ENCODE data around the gene TERT. TPM values are rescaled to one million over a fixed set of nuclear protein-coding genes. Genes with fewer than 3 reads are reported as not detected.

Gene TERT
- total and polyA plus RNA-seq, 2 of the 4 experiments (the other 2 are of a cell fraction), result not detected

GRCh38 chr5:1244976-1245375 lies 49.9 kb downstream of the TERT start:
- Histone ChIP-seq H2BK20ac (ENCODE audit: low read depth, low read length) (no peak overlapping the region), H3K9ac (ENCODE audit: low read depth, low read length) (no peak overlapping the region), H3K9me3 (ENCODE audit: control insufficient read depth, insufficient read depth, low read length) (no peaks in the 10 kb centered on the region), H2BK15ac (ENCODE audit: low read depth, low read length) (no peak overlapping the region), H2AK5ac (ENCODE audit: low read depth, low read length) (no peak overlapping the region), H3K79me1 (ENCODE audit: low read depth in 1 of 2, low read length in 2 of 2) (no peaks in the 10 kb centered on the region), H2AFZ (replicated peaks; ENCODE audit: low read length, poor library complexity) (no peak overlapping the region), H3K4me3 (ENCODE audit: insufficient read depth, low read depth, low read length) (no peak overlapping the region), H2BK5ac (ENCODE audit: low read depth, low read length, poor library complexity, severe bottlenecking) (no peak overlapping the region), H4K8ac (ENCODE audit: low read depth in 2 of 2, low read length in 2 of 2) (no peak overlapping the region), H4K20me1 (ENCODE audit: insufficient read depth, low read length) (no peaks in the 10 kb centered on the region), H2AK9ac (replicated peaks; ENCODE audit: low read depth, low read length, poor library complexity) (no peak overlapping the region), H3K9me1 (ENCODE audit: insufficient read depth, low read length) (no peaks in the 10 kb centered on the region), H3K36me3 (ENCODE audit: control insufficient read depth, insufficient read depth, low read length) (no peaks in the 10 kb centered on the region), H3K4me1 (ENCODE audit: control insufficient read depth, insufficient read depth, low read length) (no peaks in the 10 kb centered on the region), H3K56ac (ENCODE audit: extremely low read depth, insufficient read depth, low read length) (no peak overlapping the region), H2BK120ac (ENCODE audit: low read depth, low read length) (no peak overlapping the region), H3K14ac (replicated peaks; ENCODE audit: low read depth, low read length) (no peak overlapping the region), H3K27ac (ENCODE audit: insufficient read depth, low read length) (no peak overlapping the region), H3K27me3 (ENCODE audit: control insufficient read depth, insufficient read depth, low read length) (peaks cover 5% of the 10 kb centered on the region; the same call in 1 of the 2 replicates), H3K4me2 (ENCODE audit: low read depth, low read length) (no peak overlapping the region), H4K91ac (ENCODE audit: insufficient read depth, low read depth, low read length) (no peak overlapping the region), H3K18ac (ENCODE audit: low read depth, low read length) (no peak overlapping the region), H3K4ac (ENCODE audit: low read depth, low read length) (no peak overlapping the region), H3K23ac (ENCODE audit: low read depth, low read length) (no peak overlapping the region), H4K5ac (ENCODE audit: low read depth, low read length) (no peak overlapping the region)
- no peak for TF ChIP-seq FOS (IDR thresholded peaks at IDR 0.05; ENCODE audit: low read depth, low read length)
- no peak for TF ChIP-seq POLR2A (IDR thresholded peaks at IDR 0.05; ENCODE audit: low read depth, low read length)
- TF ChIP-seq RAD21 (IDR thresholded peaks at IDR 0.05; ENCODE audit: low read length), result no peak
- TF ChIP-seq USF2 (IDR thresholded peaks at IDR 0.05; ENCODE audit: low read depth, low read length), result no peak
- TF ChIP-seq CEBPB (IDR thresholded peaks at IDR 0.05; ENCODE audit: low read depth, low read length), result no peak
- TF ChIP-seq MAFK (IDR thresholded peaks at IDR 0.05; ENCODE audit: low read depth, low read length), result no peak
- TF ChIP-seq RCOR1 (IDR thresholded peaks at IDR 0.05; ENCODE audit: insufficient replicate concordance, low read length), result no peak
- TF ChIP-seq RFX5 (IDR thresholded peaks at IDR 0.05; ENCODE audit: low read depth, low read length), result no peak
- TF ChIP-seq, protein P1, sequence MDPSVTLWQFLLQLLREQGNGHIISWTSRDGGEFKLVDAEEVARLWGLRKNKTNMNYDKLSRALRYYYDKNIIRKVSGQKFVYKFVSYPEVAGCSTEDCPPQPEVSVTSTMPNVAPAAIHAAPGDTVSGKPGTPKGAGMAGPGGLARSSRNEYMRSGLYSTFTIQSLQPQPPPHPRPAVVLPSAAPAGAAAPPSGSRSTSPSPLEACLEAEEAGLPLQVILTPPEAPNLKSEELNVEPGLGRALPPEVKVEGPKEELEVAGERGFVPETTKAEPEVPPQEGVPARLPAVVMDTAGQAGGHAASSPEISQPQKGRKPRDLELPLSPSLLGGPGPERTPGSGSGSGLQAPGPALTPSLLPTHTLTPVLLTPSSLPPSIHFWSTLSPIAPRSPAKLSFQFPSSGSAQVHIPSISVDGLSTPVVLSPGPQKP (IDR thresholded peaks at IDR 0.05; ENCODE audit: borderline replicate concordance, low read depth, low read length), result no peak
- no peak for TF ChIP-seq MXI1 (IDR thresholded peaks at IDR 0.05; ENCODE audit: borderline replicate concordance, low read depth, low read length)
- TF ChIP-seq CHD1 (IDR thresholded peaks at IDR 0.05; ENCODE audit: low read depth, low read length), result no peak
- POLR2A ChIA-PET (ENCODE audit: unreplicated experiment), result no interaction called here
- DNase-seq, result no peak
- WGBS, 2 experiments (ENCODE audit: extremely low coverage in 2 of 2, insufficient read length in 1 of 2), result 50% methylated on average over 5 of the region's 10 CpGs; no CpG with 5 or more reads in 1 of the 2 experiments
- in situ Hi-C loops (cut with MboI; ENCODE audit: low sequenced_read_pairs), result no loop called here
- BruUV-seq (replicated peaks), result no TSS peak
- dilution Hi-C loops (cut with HindIII; ENCODE audit: low sequenced_read_pairs, unreplicated experiment), result no loop called here
- CTCF ChIA-PET, result no interaction called here
- intact Hi-C loops (cut with micrococcal nuclease), result no loop called here
- no peak for ATAC-seq (ENCODE audit: low read depth)
